ENCODE results near the gene LMF2.
A peak's percentile ranks its signal among the peaks of the same experiment; 100 is the strongest.

Gene LMF2

GRCh38 chr22:50525104-50525857 is 17.8 kb upstream of the LMF2 start, which contains the start of gene SCO2:
Gene SCO2 (minus strand): TSS chr22:50525598. CDS start chr22:50524411, 1,187 bp downstream.
- Histone ChIP-seq H3K9ac (ENCODE audit: low read length) (peak within 1 kb of the TSS; percentile 92), H3K4me2 (ENCODE audit: low read depth, low read length) (peak within 1 kb of the TSS; percentile 91), H2AFZ (ENCODE audit: low read length) (peak within 1 kb of the TSS; percentile 54), H3K36me3 (replicated peaks; ENCODE audit: insufficient read depth, low read length) (no peaks in the 10 kb centered on the region), H3K4me3 (ENCODE audit: low read length) (peak within 1 kb of the TSS; percentile 88), H3K27ac (ENCODE audit: low read length) (peak within 1 kb of the TSS; percentile 87), H3F3A (ENCODE audit: insufficient read depth, low read length) (peaks cover 26% of the 10 kb centered on the region), H3K9me2 (replicated peaks; ENCODE audit: insufficient read depth, low read length) (no peaks in the 10 kb centered on the region), H3K27me3 (replicated peaks; ENCODE audit: insufficient read depth, low read length) (no peaks in the 10 kb centered on the region), H4K20me1 (ENCODE audit: insufficient read depth, low read length) (no peaks in the 10 kb centered on the region), H3K79me2 (ENCODE audit: low read length) (peaks cover 39% of the 10 kb centered on the region), H3K4me1 (ENCODE audit: low read length) (peaks cover 19% of the 10 kb centered on the region), H3K9me3 (replicated peaks; ENCODE audit: insufficient read depth, low read length) (no peaks in the 10 kb centered on the region)
- peak; percentile 97 for DNase-seq
- peak; percentile 42 for TF ChIP-seq CTCF (IDR thresholded peaks at IDR 0.05; ENCODE audit: low read length)
- TF ChIP-seq EZH2 (optimal IDR thresholded peaks at IDR 0.05; ENCODE audit: low read depth, low read length): no peak

GRCh38 chr22:50524676-50525103 is 17.2 kb upstream of the LMF2 start:
- peaks cover 39% of the 10 kb centered on the region for H3K79me2 ChIP-seq (ENCODE audit: low read length)
- no peaks in the 10 kb centered on the region for H3K27me3 ChIP-seq (replicated peaks; ENCODE audit: insufficient read depth, low read length)
- peak overlapping the region; percentile 87 for H3K27ac ChIP-seq (ENCODE audit: low read length)
- no peaks in the 10 kb centered on the region for H3K9me3 ChIP-seq (replicated peaks; ENCODE audit: insufficient read depth, low read length)
- peaks cover 26% of the 10 kb centered on the region for H3F3A ChIP-seq (ENCODE audit: insufficient read depth, low read length)
- H4K20me1 ChIP-seq (ENCODE audit: insufficient read depth, low read length): no peaks in the 10 kb centered on the region
- no peaks in the 10 kb centered on the region for H3K9me2 ChIP-seq (replicated peaks; ENCODE audit: insufficient read depth, low read length)
- peaks cover 18% of the 10 kb centered on the region for H3K4me1 ChIP-seq (ENCODE audit: low read length)
- H3K4me2 ChIP-seq (ENCODE audit: low read depth, low read length): peak overlapping the region; percentile 90
- TF ChIP-seq EZH2phosphoT487 (IDR thresholded peaks at IDR 0.05; ENCODE audit: low read length) (no peak), EZH2 (optimal IDR thresholded peaks at IDR 0.05; ENCODE audit: low read depth, low read length) (no peak), CTCF (IDR thresholded peaks at IDR 0.05; ENCODE audit: low read length) (no peak)
- H3K4me3 ChIP-seq (ENCODE audit: low read length): peak overlapping the region; percentile 88
- no peaks in the 10 kb centered on the region for H3K36me3 ChIP-seq (replicated peaks; ENCODE audit: insufficient read depth, low read length)
- H3K9ac ChIP-seq (ENCODE audit: low read length): peak overlapping the region; percentile 92
- peak; percentile 27 for DNase-seq
- H2AFZ ChIP-seq (ENCODE audit: low read length): peak overlapping the region; percentile 54; the same call in 1 of the 2 replicates

- Histone ChIP-seq H3K4me2 (ENCODE audit: low read depth, low read length) (peak overlapping the region; percentile 90), H3K4me1 (ENCODE audit: low read length) (peaks cover 18% of the 10 kb centered on the region), H3K27ac (ENCODE audit: low read length) (peak overlapping the region; percentile 87; the same call in 1 of the 2 replicates), H3K27me3 (replicated peaks; ENCODE audit: insufficient read depth, low read length) (no peaks in the 10 kb centered on the region), H3K9me3 (replicated peaks; ENCODE audit: insufficient read depth, low read length) (no peaks in the 10 kb centered on the region), H3K36me3 (replicated peaks; ENCODE audit: insufficient read depth, low read length) (no peaks in the 10 kb centered on the region), H3K79me2 (ENCODE audit: low read length) (peaks cover 39% of the 10 kb centered on the region), H3K4me3 (ENCODE audit: low read length) (peak overlapping the region; percentile 88), H3F3A (ENCODE audit: insufficient read depth, low read length) (peaks cover 26% of the 10 kb centered on the region), H3K9ac (ENCODE audit: low read length) (peak overlapping the region; percentile 92), H2AFZ (ENCODE audit: low read length) (no peak overlapping the region), H3K9me2 (replicated peaks; ENCODE audit: insufficient read depth, low read length) (no peaks in the 10 kb centered on the region), H4K20me1 (ENCODE audit: insufficient read depth, low read length) (no peaks in the 10 kb centered on the region)
- DNase-seq: peak; percentile 36
- TF ChIP-seq EZH2phosphoT487 (IDR thresholded peaks at IDR 0.05; ENCODE audit: low read length): no peak
- TF ChIP-seq EZH2 (optimal IDR thresholded peaks at IDR 0.05; ENCODE audit: low read depth, low read length): no peak
- no peak for TF ChIP-seq CTCF (IDR thresholded peaks at IDR 0.05; ENCODE audit: low read length)
Observed at GRCh38 chr22:50523806-50524675, 16.5 kb upstream of the LMF2 start.

Data from MM.1S (cell line).